GM10266 (cell line): ENCODE measurements around the gene DPP3.

Experiments
- DNase-seq: peaks from one replicate; pipeline ENCODE4 v3.0.0; 2012; ENCODE audit errors: extremely low spot score
- TF ChIP-seq, protein P1 (sequence below): IDR thresholded peaks from 2 replicates; pipeline ENCODE4 v1.5.1; 2012; ENCODE audit warnings: mild to moderate bottlenecking, low read depth; ENCODE audit not compliant: control insufficient read depth, insufficient read depth; ENCODE audit errors: missing control alignments

DPP3 gene

DNA sequence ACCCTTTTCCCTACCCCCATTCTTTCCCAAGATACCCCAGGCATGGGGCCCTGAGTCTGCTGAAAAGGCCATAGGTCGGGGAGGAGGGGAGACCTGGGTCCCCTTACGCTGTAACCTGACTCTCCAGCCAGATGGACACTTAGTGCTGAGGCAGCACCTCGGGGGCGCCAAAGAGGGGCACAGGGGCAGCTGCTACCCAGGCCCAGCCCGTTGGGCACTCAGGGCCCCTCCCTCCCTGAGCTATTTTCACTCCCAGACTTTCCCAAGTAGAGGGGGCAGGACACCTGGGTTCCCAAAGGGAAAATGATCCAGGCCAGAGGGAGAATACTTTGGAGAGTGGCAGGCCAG lies 67.4 kb downstream of the DPP3 start:
- no peak for DNase-seq
- TF ChIP-seq, protein P1, sequence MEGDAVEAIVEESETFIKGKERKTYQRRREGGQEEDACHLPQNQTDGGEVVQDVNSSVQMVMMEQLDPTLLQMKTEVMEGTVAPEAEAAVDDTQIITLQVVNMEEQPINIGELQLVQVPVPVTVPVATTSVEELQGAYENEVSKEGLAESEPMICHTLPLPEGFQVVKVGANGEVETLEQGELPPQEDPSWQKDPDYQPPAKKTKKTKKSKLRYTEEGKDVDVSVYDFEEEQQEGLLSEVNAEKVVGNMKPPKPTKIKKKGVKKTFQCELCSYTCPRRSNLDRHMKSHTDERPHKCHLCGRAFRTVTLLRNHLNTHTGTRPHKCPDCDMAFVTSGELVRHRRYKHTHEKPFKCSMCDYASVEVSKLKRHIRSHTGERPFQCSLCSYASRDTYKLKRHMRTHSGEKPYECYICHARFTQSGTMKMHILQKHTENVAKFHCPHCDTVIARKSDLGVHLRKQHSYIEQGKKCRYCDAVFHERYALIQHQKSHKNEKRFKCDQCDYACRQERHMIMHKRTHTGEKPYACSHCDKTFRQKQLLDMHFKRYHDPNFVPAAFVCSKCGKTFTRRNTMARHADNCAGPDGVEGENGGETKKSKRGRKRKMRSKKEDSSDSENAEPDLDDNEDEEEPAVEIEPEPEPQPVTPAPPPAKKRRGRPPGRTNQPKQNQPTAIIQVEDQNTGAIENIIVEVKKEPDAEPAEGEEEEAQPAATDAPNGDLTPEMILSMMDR: no peak

DNA sequence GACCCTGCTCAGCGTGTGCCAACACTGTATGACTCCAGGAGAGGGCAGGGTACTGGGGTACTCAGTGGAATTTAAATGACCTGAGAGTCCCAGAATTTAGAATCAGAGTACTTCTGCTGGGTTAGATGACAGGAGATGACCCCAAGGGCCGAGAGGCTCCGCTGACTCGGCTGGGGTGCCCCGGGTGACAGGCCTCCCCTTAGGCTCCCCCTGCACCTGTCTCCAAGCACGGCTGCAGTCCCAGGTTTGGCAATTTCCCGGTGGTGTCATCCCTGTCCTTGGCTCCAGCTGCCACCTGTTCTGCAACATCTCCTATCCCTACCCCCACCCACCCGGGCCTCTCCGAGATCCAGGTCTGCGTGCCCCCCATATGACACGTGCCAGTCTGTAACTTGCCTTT lies 67.8 kb downstream of the DPP3 start:
- DNase-seq: no peak
- TF ChIP-seq, protein P1: no peak

DNA sequence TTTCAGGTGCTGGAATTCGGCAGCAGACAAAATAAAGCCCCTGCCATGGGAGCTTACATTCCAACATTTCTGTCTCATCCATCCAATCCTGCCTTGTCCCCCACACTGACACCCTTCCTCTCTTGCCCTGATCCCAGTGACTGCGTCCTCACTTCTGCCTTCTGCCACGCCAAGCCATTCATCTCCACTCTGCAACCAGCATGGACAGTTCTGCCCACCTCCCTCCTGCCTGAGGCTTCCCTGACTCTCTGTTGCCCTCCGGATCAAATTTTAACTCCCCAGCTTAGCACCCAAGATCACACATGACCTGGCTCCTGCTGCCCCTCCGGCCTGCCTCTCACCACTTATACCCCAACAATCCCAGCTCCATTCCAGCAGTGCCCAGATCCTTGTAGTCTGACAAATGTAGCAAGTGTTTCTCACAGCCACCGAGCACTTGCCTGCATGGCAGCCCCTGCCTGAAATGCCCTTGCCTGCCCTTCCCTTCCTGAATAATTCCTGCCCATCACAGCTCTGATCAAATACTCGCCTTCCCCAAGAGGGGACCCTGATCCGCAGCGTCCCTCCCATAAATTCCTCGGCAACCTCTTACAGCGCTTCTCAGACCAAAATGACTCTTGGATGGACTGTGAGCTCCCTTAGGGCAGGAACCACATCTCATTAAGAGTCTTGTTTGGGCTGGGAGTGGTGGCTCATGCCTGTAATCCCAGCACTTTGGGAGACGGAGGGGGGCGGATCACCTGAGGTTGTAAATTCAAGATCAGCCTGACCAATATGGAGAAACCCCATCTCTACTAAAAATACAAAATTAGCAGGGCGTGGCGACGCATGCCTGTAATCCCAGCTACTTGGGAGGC lies 68.8 kb downstream of the DPP3 start:
- TF ChIP-seq, protein P1: no peak
- no peak for DNase-seq

DNA sequence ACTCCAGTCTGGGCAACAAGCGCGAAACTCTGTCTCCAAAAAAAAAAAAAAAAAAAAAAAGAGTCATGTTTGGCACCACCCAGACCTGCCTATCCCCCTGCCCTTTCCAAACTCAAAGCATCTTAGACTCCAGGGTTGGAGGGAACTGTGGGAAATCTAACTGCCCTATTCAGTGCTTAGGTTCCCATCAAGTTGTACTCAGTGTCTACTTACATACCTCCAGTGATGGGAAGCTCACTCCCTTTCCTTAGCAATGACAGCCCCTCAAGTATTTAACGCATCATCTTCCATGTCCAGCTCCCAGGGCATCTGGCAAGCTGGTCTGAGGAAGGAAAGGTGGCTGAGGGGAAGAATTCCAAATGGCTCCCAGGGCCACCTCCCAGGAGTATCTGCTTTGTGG lies 69.5 kb downstream of the DPP3 start:
- no peak for DNase-seq
- TF ChIP-seq, protein P1: no peak

DNA sequence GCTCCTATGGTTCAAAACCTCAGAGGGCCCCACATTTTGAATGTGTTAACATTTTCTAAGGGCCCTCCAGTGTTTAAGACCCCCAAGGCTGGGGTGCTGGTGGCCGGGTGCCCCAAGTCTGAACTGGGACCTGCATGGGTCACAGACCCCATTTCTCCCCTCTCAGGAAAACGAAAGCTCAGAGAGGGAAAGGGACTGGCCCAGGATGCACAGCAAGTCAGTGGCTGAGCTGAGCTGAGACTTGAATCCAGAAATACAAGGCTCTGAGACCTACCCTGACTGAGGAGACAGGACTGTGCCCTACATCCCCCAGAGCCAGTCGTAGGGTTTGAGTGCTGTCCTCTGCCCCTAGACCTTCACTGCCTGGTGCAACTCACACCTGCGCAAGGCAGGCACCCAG lies 70.7 kb downstream of the DPP3 start:
- TF ChIP-seq, protein P1: no peak
- DNase-seq: no peak

DNA sequence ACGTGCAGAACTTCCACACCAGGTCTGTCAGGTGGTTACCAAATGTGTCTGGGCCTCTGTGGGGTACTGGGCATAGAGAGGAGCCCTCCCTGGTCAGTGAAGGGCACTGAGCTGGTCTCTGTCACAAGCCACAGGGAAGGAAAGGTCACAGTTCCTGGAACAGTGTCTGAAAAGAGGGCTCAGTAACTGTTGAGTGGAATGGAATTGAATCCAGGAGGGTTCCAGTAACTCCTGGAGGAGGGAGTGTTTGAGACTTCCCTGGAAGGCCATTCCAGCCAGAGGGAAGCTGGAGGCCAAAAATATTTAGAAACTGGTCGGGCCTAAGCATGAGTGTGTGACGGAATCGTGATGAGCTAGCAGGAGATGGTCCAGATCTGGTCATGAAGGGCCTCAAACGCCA lies 74.4 kb downstream of the DPP3 start:
- TF ChIP-seq, protein P1: no peak
- DNase-seq: no peak

DNA sequence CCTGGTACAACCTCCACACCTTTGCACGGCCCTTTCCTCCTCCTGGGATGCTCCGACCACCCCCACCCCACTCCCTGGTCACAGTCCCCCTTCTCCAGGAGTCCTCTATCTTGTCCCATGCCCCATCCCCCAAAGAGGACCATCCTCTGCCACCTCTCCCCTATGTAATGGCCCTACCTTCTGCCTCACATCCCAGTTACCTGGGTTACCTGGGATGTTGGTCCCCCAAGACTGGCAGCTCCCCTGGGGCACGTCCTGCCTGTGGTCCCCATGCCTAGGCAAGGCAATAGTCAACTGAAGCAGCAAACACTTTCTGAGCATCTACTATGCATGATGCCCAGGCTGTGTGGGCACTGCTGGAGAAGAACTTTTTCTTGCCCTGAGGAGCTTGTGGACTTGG lies 75.2 kb downstream of the DPP3 start:
- no peak for DNase-seq
- TF ChIP-seq, protein P1: no peak
